Activated T-cell treated with anti-CD3 and anti-CD28 coated beads, Interleukin-2, amount 50 U/mL, for 4 hours (primary cell): ENCODE data around the gene IRF2BP1. TPM values are rescaled to one million over a fixed set of nuclear protein-coding genes. Genes with fewer than 3 reads are reported as not detected.

ENCODE experiments used
- ATAC-seq, 2 donors: fragments of 200-7000 bp; cut with Tn5 transposase; one replicate each; pipeline ENCODE4 v1.10.0; 2021
- DNase-seq: peaks from one replicate; pipeline ENCODE4 v3.0.0-alpha.2; 2020
- H3K27me3 Mint-ChIP-seq: one replicate; pipeline ENCODE4 v1.8.0; 2021; ENCODE audit warnings: low read depth, mixed read lengths
- H3K36me3 Mint-ChIP-seq: one replicate; pipeline ENCODE4 v1.8.0; 2022; ENCODE audit warnings: mixed read lengths; ENCODE audit not compliant: insufficient read depth
- H3K4me1 Mint-ChIP-seq: one replicate; pipeline ENCODE4 v1.8.0; 2021; ENCODE audit warnings: low read depth, mixed read lengths
- H3K4me3 Mint-ChIP-seq: one replicate; pipeline ENCODE4 v1.8.0; 2021; ENCODE audit warnings: mild to moderate bottlenecking, moderate library complexity, mixed read lengths
- H3K9me3 Mint-ChIP-seq: one replicate; pipeline ENCODE4 v1.8.0; 2021; ENCODE audit warnings: mixed read lengths
- total RNA-seq, 3 donors: library from RNA; stranded (reverse); gene quantifications; one replicate each; pipeline ENCODE4 v1.2.1, GENCODE V29; 2021

IRF2BP1 gene, protein sequence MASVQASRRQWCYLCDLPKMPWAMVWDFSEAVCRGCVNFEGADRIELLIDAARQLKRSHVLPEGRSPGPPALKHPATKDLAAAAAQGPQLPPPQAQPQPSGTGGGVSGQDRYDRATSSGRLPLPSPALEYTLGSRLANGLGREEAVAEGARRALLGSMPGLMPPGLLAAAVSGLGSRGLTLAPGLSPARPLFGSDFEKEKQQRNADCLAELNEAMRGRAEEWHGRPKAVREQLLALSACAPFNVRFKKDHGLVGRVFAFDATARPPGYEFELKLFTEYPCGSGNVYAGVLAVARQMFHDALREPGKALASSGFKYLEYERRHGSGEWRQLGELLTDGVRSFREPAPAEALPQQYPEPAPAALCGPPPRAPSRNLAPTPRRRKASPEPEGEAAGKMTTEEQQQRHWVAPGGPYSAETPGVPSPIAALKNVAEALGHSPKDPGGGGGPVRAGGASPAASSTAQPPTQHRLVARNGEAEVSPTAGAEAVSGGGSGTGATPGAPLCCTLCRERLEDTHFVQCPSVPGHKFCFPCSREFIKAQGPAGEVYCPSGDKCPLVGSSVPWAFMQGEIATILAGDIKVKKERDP
- 10 to 100 TPM; 21.8 to 24.5 (median 22.2) TPM for total RNA-seq

DNA sequence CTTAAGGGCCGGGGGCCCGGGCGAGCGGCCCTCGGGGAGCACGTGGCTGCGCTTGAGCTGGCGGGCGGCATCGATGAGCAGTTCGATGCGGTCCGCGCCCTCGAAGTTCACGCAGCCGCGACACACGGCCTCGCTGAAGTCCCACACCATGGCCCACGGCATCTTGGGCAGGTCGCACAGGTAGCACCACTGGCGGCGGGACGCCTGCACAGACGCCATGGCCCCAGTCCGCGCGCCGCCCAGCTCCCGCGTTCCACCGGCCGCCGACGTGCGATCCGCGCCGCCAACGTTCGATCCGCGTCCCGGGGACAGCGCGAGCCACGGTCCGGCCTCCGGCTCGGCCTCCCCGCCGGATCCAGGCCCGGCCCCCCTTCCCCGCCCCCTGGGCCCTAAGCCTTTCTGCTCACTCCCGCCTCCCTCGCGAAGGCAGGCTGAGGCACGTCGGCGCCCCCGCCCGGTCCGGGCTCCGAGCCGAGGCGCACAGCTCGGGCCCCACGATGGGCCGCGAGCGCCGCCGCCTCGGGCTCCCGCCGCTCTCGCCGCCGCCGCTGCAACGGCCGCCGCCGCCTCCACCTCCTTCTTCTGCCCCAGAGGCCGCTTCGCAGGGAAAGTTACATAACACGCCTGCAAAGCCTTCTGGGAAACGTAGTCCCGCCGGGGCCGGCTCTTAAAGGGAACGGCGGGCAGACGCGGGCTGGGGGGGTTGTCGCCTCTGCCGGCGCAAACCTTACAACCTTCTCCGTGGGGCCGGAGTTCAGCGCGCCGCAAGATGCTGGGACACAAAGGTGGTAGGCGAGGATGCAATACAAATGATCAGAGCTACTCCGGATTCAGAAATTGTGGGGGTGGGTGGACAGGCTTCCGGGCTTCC, at the start of gene IRF2BP1:
IRF2BP1 (minus strand) TSS at position 586 of the 871 bp plus-strand sequence; CDS start at position 219, 367 bp downstream.
- peak; percentile 76 to 80 for ATAC-seq
- Mint-ChIP-seq H3K27me3 (no peaks in the 10 kb centered on the region), H3K4me3 (peak within 1 kb of the TSS; percentile 91)

DNA sequence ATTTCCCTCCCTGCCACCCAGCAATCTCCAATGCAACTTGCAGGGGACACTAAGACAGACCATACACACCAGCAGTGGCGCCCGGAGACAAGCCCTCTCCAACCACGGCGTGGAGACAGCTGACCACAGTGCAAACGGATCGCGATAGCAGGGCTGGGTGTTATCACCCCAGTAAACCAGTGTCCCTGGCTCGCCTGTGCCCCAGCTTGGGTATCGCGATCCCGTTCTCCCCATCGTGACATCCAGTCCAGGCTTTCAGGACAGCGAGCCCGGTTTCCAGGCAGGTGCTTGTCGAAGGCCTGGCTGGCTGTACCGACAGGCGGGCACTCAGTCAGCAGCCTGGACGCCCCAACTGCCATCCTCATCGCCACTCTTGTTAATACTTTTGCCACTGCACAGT, 49.3 kb upstream of the IRF2BP1 start:
- ATAC-seq = no peak
- DNase-seq = no peak
- Mint-ChIP-seq H3K4me1 (no peaks in the 10 kb centered on the region), H3K9me3 (no peaks in the 10 kb centered on the region), H3K27me3 (peaks cover 59% of the 10 kb centered on the region), H3K36me3 (no peaks in the 10 kb centered on the region), H3K4me3 (no peak overlapping the region)

More for the DNA sequence above, at the start of gene IRF2BP1:
- no peaks in the 10 kb centered on the region for H3K9me3 Mint-ChIP-seq
- peaks cover 27% of the 10 kb centered on the region for H3K4me1 Mint-ChIP-seq
- H3K36me3 Mint-ChIP-seq = peaks cover 5% of the 10 kb centered on the region
- DNase-seq = peak; percentile 83

DNA sequence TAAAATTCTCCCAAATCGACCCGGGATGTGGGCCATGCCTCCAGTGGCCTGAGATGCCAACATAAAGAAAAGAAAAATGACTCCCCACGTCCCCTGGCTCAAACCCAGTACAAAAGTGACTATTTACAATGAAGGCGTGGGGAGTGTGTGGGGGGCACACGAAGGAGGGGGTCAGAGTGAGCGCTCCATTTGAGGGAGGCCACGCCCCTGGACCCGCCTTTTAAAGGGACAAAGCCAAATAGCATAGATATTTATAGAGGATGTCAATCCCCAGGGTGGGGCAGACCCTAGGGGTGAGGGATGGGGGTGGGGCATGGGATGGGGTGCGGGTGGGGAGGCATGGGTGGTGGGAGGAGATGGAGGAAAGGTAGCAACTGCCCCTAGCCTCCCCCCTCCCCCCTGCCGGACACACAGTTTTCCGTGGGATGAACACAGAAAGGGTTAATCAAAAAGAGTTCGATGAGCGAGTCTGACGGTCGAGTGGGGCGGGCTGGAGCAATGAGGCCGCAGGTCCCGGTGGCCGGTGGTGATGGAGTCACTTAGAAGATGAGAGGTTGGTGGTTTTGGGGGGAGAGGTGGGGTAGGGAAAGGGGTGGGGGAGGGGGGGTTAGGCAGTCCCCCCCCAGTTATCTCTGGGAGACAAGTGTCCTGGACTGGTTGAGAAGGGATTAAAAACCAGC, 48.8 kb upstream of the IRF2BP1 start:
- peaks cover 57% of the 10 kb centered on the region for H3K27me3 Mint-ChIP-seq
- no peak overlapping the region for H3K4me3 Mint-ChIP-seq
- ATAC-seq = no peak
- H3K36me3 Mint-ChIP-seq = no peaks in the 10 kb centered on the region
- H3K9me3 Mint-ChIP-seq = no peaks in the 10 kb centered on the region
- DNase-seq = no peak
- H3K4me1 Mint-ChIP-seq = no peaks in the 10 kb centered on the region

DNA sequence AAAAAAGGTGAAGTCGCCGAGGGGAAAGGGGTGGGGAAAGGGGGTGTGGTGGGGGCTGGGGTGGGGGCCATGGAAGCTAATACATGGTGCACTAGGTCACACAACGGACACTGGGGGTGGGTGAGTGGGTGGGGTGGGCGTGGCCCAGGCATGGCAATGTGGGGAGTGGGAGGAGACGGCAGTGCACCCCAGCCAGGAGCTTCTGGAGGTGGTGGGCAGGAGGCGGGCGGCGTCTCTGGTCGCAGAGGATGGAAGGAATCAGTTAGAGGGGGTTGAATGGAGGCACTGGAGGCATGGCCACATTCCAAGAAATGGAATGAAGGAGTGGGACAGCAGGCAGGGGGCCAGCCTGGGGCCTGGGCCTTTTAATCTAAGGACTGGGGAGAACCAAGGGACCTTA, 47.8 kb upstream of the IRF2BP1 start:
- H3K4me1 Mint-ChIP-seq = no peaks in the 10 kb centered on the region
- H3K36me3 Mint-ChIP-seq = no peaks in the 10 kb centered on the region
- no peak overlapping the region for H3K4me3 Mint-ChIP-seq
- DNase-seq = no peak
- H3K9me3 Mint-ChIP-seq = no peaks in the 10 kb centered on the region
- peaks cover 47% of the 10 kb centered on the region for H3K27me3 Mint-ChIP-seq
- no peak for ATAC-seq

DNA sequence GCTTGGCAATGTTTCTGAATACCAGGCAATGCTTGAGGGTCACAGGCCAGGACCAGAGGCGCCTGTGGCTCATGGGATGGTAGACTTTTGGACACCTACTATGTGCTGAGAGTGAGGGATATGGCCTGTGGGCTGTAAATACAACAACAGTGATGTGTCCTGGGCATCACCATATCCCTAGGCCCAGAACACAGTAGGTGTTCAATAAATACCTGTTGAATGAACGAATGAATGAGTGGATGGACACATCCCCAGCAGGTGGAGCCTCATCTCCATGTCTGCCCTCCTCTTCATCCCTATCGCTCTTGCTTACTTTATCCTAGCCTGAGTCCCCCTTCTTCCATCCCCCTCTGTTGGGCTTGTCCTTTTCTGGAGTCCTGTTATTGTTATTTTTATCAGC, 45.1 kb upstream of the IRF2BP1 start:
- H3K9me3 Mint-ChIP-seq = no peaks in the 10 kb centered on the region
- peaks cover 9% of the 10 kb centered on the region for H3K4me1 Mint-ChIP-seq
- no peak overlapping the region for H3K4me3 Mint-ChIP-seq
- DNase-seq = no peak
- no peaks in the 10 kb centered on the region for H3K36me3 Mint-ChIP-seq
- no peak for ATAC-seq
- peaks cover 32% of the 10 kb centered on the region for H3K27me3 Mint-ChIP-seq

DNA sequence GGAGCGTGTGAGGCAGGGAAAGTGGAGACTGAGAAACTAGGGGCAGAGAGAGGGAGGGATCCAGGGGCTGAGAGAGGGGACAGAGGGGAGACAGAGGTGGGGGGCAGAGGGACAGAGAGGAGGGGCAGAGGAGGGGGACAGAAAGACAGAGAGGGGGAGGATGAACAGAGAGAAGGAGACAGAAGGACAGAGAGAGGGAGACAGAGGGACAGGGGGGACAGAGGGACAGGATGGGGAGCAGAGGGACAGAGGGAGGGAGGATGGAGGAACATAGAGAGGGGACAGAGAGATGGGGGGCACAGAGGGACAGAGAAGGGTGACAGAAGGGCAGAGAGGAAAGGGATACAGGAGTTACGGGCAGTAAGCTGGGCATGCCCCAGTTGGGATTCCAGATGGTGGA, 43.3 kb upstream of the IRF2BP1 start:
- Mint-ChIP-seq H3K4me3 (no peak overlapping the region), H3K36me3 (no peaks in the 10 kb centered on the region), H3K9me3 (no peaks in the 10 kb centered on the region), H3K27me3 (peaks cover 19% of the 10 kb centered on the region), H3K4me1 (peaks cover 9% of the 10 kb centered on the region)
- no peak for ATAC-seq
- DNase-seq = no peak

DNA sequence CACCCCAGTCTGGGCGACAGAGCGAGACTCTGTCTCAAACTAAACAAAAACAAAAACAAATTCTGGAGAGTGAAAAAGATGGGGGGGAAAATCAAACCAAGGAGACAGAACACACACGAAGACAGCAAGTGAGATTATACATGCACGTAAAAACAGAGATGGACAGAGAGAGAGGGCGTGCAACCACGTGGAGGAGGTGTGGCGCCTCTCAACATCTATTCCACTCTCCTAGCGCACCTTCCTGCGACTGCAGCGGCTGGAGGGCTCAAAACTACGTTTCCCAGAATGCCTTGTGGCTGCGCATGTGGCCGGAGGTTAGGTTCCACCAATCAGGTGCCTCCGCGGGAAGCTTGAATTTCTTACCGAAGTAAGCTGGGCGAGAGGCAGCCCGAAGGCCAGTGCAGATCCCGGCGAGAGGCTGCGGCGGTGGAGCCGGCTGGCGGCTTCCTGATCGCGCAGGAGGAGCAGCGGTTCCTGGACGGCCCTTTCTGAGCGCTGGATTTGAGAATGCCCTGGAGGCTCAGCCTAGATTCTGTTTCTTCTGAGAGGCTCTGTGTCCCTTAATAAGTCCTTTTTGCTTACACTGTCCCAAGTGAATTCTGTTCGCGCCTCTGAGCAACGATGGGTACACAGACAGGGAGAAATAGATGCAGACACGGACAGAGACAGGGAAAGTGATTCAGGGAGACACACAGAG, 41.8 kb upstream of the IRF2BP1 start:
- H3K27me3 Mint-ChIP-seq = peaks cover 11% of the 10 kb centered on the region
- no peaks in the 10 kb centered on the region for H3K36me3 Mint-ChIP-seq
- DNase-seq (peak; percentile 82), ATAC-seq (peak; percentile 98 to 99)
- H3K4me3 Mint-ChIP-seq = no peak overlapping the region
- H3K4me1 Mint-ChIP-seq = peaks cover 9% of the 10 kb centered on the region
- no peaks in the 10 kb centered on the region for H3K9me3 Mint-ChIP-seq

DNA sequence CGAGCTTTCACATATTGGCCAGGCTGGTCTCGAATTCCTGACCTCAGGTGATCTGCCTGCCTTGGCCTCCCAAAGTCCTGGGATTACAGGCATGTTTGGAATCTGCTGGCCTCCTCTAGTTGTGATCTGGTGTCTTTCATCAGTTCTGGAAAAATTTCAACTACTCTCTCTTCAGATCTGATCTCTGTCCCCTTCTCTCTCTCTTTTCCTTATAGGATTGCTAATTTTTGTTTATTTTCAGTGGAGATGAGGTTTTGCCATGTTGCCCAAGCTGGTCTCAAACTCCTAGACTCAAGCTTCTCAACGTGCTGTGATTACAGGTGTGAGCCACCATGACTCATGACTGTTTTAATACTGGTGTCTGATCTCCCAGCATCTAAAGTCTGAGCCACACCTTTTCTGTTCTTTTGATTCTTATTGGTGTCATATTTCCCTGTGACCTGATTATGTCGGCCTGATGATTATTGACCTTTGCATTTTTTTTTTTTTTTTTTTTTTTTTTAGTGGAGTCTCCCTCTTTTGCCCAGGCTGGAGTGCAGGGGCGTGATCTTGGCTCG, 39.0 kb upstream of the IRF2BP1 start:
- no peaks in the 10 kb centered on the region for H3K36me3 Mint-ChIP-seq
- peaks cover 3% of the 10 kb centered on the region for H3K27me3 Mint-ChIP-seq
- no peaks in the 10 kb centered on the region for H3K9me3 Mint-ChIP-seq
- no peak for DNase-seq
- ATAC-seq = no peak
- H3K4me1 Mint-ChIP-seq = peaks cover 9% of the 10 kb centered on the region
- H3K4me3 Mint-ChIP-seq = no peak overlapping the region

DNA sequence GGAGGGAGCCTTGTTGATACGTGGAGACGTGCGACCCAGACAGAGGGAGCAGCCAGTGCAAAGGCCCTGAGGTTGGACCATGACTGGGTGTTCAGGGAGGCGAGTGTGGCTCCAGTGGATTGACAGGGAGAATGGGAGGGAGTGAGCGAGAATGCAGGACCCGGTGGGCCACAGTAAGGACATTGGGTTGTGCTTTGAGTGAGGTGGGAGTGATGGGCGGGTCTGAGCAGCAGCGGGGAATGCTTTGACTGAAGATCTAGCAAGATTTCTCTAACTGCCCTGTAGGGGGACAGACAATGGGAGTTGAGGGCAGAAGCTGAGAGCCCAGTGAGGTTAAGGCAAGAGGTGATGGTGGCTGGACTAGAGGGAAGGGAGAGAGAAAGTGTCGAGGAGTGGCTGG, 36.3 kb upstream of the IRF2BP1 start:
- H3K36me3 Mint-ChIP-seq = no peaks in the 10 kb centered on the region
- ATAC-seq (peak; percentile 34 to 46), DNase-seq (no peak)
- no peaks in the 10 kb centered on the region for H3K9me3 Mint-ChIP-seq
- peaks cover 17% of the 10 kb centered on the region for H3K27me3 Mint-ChIP-seq
- H3K4me3 Mint-ChIP-seq = no peak overlapping the region
- peaks cover 2% of the 10 kb centered on the region for H3K4me1 Mint-ChIP-seq

DNA sequence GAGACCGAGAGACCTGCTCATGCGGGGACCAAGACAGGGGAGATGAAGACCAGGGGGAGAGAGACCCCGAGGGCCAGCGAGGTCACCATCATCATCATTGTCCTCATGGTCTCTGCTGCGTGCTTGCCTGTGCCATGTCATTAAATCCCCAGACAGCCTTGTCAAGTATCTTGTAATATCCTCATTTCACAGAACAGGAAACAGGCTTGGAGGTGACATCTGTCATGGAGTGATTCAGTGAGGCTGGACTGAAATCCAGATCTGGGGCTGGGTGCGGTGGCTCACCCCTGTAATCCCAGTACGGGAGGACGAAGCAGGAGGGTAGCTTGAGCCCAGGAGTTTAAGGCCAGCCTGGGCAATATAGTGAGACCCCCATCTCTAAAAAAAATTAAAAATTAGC, 34.5 kb upstream of the IRF2BP1 start:
- no peak for ATAC-seq
- Mint-ChIP-seq H3K4me3 (no peak overlapping the region), H3K36me3 (no peaks in the 10 kb centered on the region), H3K4me1 (no peaks in the 10 kb centered on the region), H3K27me3 (peaks cover 20% of the 10 kb centered on the region), H3K9me3 (no peaks in the 10 kb centered on the region)
- no peak for DNase-seq

DNA sequence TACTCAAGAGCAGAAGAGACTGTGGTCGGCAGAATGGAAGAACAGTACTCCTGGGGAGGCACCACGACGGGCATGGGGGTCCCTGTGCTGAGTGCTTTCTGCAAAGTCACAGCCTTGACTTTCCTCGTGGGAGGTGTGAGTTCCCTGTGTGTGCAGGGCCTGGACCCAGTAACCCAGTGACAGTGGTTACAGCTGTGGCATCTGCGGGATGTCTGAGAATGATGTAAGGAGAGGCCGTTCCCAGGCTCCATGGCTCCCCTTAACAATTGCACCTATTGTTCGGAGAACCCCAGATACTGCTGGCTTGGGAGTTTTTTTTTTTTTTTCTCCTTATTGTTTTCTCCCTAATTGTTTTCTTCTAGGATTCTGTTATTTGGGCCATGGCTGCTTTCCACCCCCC, 33.7 kb upstream of the IRF2BP1 start:
- Mint-ChIP-seq H3K27me3 (peaks cover 22% of the 10 kb centered on the region), H3K9me3 (no peaks in the 10 kb centered on the region), H3K36me3 (no peaks in the 10 kb centered on the region), H3K4me3 (no peak overlapping the region), H3K4me1 (no peaks in the 10 kb centered on the region)
- DNase-seq (no peak), ATAC-seq (no peak)

DNA sequence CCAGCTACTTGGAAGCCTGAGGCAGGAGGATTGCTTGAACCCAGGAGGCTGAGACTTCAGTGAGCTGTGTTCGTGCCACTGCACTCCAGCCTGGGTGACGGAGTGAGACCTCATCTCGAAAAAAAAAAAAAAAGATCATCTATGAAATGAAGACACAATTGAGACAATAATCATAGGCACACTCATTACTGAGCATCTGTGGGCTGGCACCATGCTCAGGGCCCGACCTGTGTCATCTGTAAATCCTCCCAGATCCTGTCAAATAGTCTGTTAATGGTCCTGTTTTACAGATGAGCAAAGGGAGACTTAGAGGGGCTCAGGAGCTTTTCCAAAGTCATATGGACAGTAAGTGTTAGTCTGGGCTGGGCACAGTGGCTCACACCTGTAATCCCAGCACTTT, 32.8 kb upstream of the IRF2BP1 start:
- ATAC-seq (no peak), DNase-seq (no peak)
- peaks cover 23% of the 10 kb centered on the region for H3K27me3 Mint-ChIP-seq
- no peaks in the 10 kb centered on the region for H3K9me3 Mint-ChIP-seq
- H3K36me3 Mint-ChIP-seq = no peaks in the 10 kb centered on the region
- H3K4me1 Mint-ChIP-seq = no peaks in the 10 kb centered on the region
- H3K4me3 Mint-ChIP-seq = no peak overlapping the region

DNA sequence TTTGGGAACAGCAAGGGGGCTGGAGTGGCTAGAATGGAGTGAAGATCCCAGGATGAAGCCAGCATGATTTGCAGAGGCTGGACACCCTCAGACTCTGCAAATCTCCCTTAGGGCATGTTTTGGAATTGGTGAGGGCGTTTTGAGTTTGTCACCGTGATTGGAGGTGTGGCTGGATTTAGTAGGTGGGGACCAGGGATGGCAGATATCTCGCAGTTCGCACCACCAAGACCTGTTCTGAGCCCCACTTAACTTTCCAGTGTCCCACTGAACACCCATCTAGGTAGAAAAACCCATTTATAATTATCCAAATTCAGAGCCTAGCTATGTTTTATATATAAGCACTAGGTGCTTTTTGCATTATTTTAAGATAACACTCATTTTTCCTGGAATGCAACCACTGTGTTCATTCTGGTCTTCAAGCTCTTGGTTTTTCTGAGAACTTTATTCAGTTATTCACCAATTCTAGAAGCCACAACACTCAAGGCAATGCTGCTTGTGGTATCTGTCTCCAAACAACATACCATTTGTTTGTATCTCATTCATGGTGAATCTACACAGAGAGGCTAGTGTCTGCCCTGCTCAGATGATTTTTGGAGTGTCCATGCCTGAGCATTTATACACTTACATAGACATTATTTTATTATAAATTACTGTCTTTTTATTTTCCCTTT, 31.6 kb upstream of the IRF2BP1 start:
- H3K36me3 Mint-ChIP-seq = no peaks in the 10 kb centered on the region
- no peaks in the 10 kb centered on the region for H3K9me3 Mint-ChIP-seq
- H3K27me3 Mint-ChIP-seq = peaks cover 28% of the 10 kb centered on the region
- H3K4me1 Mint-ChIP-seq = no peaks in the 10 kb centered on the region
- no peak for DNase-seq
- peak in 1 of 2 donors; percentile 35 for ATAC-seq
- no peak overlapping the region for H3K4me3 Mint-ChIP-seq
